Pancreas (tissue), 10 donors: ENCODE data around the gene MCRIP2. TPM values are rescaled to one million over a fixed set of nuclear protein-coding genes. Genes with fewer than 3 reads are reported as not detected.
A peak's percentile ranks its signal among the peaks of the same experiment; 100 is the strongest.
"Not testable (repeated sequence)": the region's sequence is repeated elsewhere in the genome, so short reads cannot be mapped to it uniquely, and the experiment has no call there.

Experiments used
- ATAC-seq, 4 donors: fragments of 200-7000 bp; cut with Tn5 transposase; one replicate each; pipeline versions ENCODE4 v1.8.0 to v1.9.1; 2020; ENCODE audit warnings: mild to moderate bottlenecking in 4 of 4, moderate library complexity in 4 of 4
- DNase-seq, 6 donors: peaks; one replicate each; pipeline ENCODE4 v3.0.0-alpha.2; 2020
- FAIRE-seq: peaks from 2 replicates; lab custom pipeline; 2012; peaks lifted over from hg19 to GRCh38; lab: Jason Lieb, UNC
- H3K27ac ChIP-seq, 4 donors: fragments of 200-600 bp; sonication (generic); 1 replicate in 3 of 4; 2 replicates in 1 of 4; pipeline versions ENCODE4 v1.5.0 to v1.8.0; 2020
- H3K27me3 ChIP-seq, 4 donors: fragments of 200-600 bp; one replicate each; pipeline ENCODE4 v1.8.0; 2021
- H3K36me3 ChIP-seq, 3 donors: fragments of 200-600 bp; sonication (generic) in 1 of 3; one replicate each; pipeline versions ENCODE4 v1.5.0 to v1.8.0; 2020 to 2021
- H3K4me1 ChIP-seq, 3 donors: fragments of 200-600 bp; one replicate each; pipeline ENCODE4 v1.8.0; 2021
- H3K4me3 ChIP-seq, 4 donors: fragments of 200-600 bp; sonication (generic) in 2 of 4; one replicate each; pipeline versions ENCODE4 v1.5.0 to v1.8.0; 2020 to 2021
- H3K9me3 ChIP-seq, 4 donors: fragments of 200-600 bp; one replicate each; pipeline ENCODE4 v1.8.0; 2021
- WGBS, 2 donors: extraction: QIAGEN DNeasy Blood & Tissue Kit; methylation state at CpG; one replicate each; pipeline ENCODE4 v1.1.7; 2013; 5-methylcytosine and 5-hydroxymethylcytosine counted together
- intact Hi-C, 3 donors: fragments of 100-400 bp; cut with DNase I; formaldehyde crosslinking; loops; one replicate each; pipeline versions ENCODE4 v1.11.1 to v1.14.2; 2022
- polyA plus RNA-seq, 2 donors: library from polyadenylated mRNA; stranded (reverse); fragments of 200-250 nt; gene quantifications; one replicate each; pipeline ENCODE4 v1.2.3, GENCODE V29; 2013
- total RNA-seq, 6 donors: library from RNA; stranded (reverse); fragmentation: NEBNext Ultra II Directional in 4 of 6; extraction: Animal tissue kit (Norgen Biotek cat#: 25700) in 4 of 6; gene quantifications; one replicate each; pipeline versions ENCODE4 v1.2.1 to v1.2.4, GENCODE V29; 2021 to 2023
- TF ChIP-seq, protein P1 (sequence below), 4 donors: fragments of 200-600 bp; sonication (generic) in 3 of 4; IDR thresholded peaks; one replicate each; pipeline versions ENCODE4 v1.5.0 to v1.8.0; 2021; ENCODE audit warnings: antibody characterized with exemption in 4 of 4
- donor health status: healthy with polysubstance abuse.
- donor health status: DM: no; HTN: no; CAD: no; lungs with moderate emphysema.
- donor health status: DM: no; HTN: no; CAD: no.
- donor health status: control.
- donor health status: control.
- donor health status: Bipolar disorder and iron deficiency.
- donor health status: DM: yes; HTN: yes; CAD: no.
- donor health status: DM: no; HTN: no; CAD: no.
- donor health status: DM: no; HTN: no; CAD: no.
- donor health status: DM: yes; HTN: yes; CAD: no.

The MCRIP2 gene
- total and polyA plus RNA-seq, 8 donors, result 19.0 to 89.3 (median 27.7) TPM

DNA sequence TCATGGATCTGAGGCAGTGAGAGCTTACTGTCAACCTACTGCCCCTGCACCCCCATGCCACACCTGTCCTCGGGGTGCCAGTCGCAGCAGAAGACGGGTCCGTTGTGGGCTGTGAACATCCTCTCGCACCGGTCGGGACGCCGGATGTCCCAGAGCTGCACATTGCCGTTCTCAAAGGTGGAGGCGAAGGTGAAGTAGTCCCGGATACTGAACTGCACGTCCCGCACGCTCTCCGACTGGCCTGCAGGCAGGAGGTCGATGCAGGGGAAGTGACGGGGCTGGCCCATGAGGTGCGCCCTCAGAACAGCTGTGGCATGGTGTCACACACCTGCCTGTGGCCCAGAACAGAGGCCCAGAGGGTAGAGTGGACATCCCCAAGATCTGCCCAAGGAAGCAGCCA lies 45.9 kb downstream of the MCRIP2 start:
- peaks cover 4 to 26% (median 21%) of the 10 kb centered on the region in 3 donors for H3K4me1 ChIP-seq
- H3K36me3 ChIP-seq, result peaks cover 0 to 5% (median 2%) of the 10 kb centered on the region in 3 donors
- no peaks in the 10 kb centered on the region for H3K27me3 ChIP-seq
- ATAC-seq (no peak), DNase-seq (no peak), FAIRE-seq (no peak)
- TF ChIP-seq, protein P1, sequence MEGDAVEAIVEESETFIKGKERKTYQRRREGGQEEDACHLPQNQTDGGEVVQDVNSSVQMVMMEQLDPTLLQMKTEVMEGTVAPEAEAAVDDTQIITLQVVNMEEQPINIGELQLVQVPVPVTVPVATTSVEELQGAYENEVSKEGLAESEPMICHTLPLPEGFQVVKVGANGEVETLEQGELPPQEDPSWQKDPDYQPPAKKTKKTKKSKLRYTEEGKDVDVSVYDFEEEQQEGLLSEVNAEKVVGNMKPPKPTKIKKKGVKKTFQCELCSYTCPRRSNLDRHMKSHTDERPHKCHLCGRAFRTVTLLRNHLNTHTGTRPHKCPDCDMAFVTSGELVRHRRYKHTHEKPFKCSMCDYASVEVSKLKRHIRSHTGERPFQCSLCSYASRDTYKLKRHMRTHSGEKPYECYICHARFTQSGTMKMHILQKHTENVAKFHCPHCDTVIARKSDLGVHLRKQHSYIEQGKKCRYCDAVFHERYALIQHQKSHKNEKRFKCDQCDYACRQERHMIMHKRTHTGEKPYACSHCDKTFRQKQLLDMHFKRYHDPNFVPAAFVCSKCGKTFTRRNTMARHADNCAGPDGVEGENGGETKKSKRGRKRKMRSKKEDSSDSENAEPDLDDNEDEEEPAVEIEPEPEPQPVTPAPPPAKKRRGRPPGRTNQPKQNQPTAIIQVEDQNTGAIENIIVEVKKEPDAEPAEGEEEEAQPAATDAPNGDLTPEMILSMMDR (IDR thresholded peaks at IDR 0.05), result no peak
- H3K9me3 ChIP-seq, result no peaks in the 10 kb centered on the region
- WGBS, 2 donors, result 90 to 95% methylated on average over 19 of the region's 19 CpGs
- intact Hi-C loops, result no loop called here
- H3K4me3 ChIP-seq, result no peak overlapping the region
- no peak overlapping the region for H3K27ac ChIP-seq

DNA sequence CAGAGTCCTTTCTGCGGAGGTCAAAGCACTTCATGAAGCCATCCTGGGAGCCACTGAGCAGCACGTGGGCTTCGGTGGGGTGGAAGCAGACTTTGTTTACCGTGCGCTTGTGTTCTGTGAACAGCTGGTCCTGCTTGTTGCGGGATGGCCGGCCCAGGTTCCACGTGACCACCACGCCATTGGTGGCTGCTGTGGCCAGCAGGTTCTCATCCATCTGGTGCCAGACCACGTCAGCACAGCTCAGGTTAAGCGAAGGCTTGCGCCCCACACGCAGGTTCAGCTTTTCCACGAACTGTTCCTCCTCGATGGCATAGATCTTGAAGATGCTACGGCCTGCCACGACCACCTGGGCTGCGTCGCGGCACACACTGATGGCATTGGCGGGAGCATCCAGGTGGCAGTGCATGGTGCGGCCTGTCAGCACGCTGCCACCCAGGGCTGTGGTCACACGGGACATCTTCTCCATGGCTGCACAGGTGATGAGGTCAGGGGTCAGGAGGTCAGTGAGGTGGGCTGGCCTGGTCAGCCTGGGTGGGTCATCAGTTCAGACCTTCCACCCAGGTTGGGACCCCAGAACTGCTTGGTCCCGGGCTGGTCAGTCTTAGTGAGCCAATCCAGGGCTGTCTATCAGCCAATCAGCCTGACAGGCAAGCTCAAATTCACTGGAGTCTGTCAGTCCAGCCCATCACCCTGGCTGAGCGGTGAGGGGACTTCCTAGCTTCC lies 47.7 kb downstream of the MCRIP2 start:
- WGBS, 2 donors, result 68 to 70% methylated on average over 26 of the region's 26 CpGs
- ATAC-seq, result no peak
- H3K4me1 ChIP-seq, result peaks cover 4 to 18% (median 17%) of the 10 kb centered on the region in 3 donors
- H3K9me3 ChIP-seq, result no peaks in the 10 kb centered on the region
- H3K4me3 ChIP-seq, result peak overlapping the region; percentile 56 to 95 (median 66)
- H3K27me3 ChIP-seq, result no peaks in the 10 kb centered on the region
- H3K27ac ChIP-seq, result peak overlapping the region in 2 of 4 donors; percentile 44 to 51
- H3K36me3 ChIP-seq, result no peaks in the 10 kb centered on the region
- intact Hi-C loops, result no loop called here
- TF ChIP-seq, protein P1 (IDR thresholded peaks at IDR 0.05), result no peak
- DNase-seq, result no peak
- no peak for FAIRE-seq

DNA sequence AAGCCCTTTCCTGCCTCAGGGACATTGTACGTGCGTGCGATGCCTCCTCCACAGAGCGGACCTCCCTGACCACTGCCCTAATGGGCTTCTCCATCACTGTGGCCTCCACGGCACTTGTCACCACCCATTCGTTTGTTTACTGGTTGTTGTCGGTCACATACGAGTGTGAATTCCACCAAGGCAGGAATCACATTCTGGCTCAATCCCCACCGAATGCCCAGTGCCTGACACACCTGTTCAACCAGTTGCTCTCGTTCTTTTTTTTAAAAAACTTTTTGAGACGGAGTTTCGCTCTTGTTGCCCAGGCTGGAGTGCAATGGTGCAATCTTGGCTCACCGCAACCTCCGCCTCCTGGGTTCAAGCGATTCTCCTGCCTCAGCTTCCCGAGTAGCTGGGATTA lies 49.6 kb downstream of the MCRIP2 start:
- H3K36me3 ChIP-seq, H3K4me3 ChIP-seq, H3K27ac ChIP-seq, intact Hi-C loops, DNase-seq, FAIRE-seq, ATAC-seq, H3K27me3 ChIP-seq, H3K9me3 ChIP-seq: not testable (repeated sequence)
- H3K4me1 ChIP-seq, result peaks cover 4 to 28% (median 15%) of the 10 kb centered on the region in 3 donors
- WGBS, 2 donors, result 63 to 68% methylated on average over 16 of the region's 16 CpGs

DNA sequence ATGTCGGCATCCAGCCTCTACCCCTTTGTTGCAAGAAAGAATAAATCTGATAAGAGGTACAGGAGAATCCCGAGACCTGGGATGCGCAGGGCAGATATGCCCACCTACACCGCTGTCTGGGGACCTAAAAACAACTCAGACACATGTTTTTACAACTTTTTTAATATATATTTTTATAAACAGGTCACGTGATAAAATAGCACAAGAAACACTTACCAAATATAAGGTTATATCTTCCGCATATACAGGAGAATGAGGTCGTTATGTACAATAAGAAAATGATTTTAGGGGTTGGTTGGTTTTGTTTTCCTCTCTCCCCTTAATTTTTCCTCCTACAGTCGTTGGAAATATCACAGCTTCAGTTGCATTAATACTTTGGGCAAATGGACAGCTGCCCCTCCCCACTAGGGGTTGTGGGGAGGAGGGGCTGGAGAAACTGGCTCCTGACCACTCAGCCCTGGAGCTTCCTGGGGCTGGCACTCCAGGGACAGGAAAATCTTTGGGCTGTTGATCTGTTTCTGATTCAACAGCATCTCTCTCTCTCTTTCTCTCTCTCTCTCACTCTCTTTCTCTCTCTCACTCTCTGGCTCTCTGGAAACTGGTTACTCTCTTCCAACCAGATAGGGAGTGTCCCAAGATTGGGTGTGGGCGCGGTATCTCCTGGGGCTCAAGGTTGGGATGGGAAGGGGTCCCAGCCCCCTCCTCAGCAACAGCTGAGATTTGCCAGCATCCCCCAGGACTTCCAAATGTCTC lies 50.9 kb downstream of the MCRIP2 start:
- Histone ChIP-seq H3K27ac (no peak overlapping the region), H3K9me3 (no peaks in the 10 kb centered on the region), H3K27me3 (peaks cover 0 to 9% (median 0%) of the 10 kb centered on the region in 4 donors), H3K36me3 (no peaks in the 10 kb centered on the region), H3K4me1 (peaks cover 4 to 28% (median 15%) of the 10 kb centered on the region in 3 donors), H3K4me3 (no peak overlapping the region)
- intact Hi-C loops, result no loop called here
- ATAC-seq (no peak), FAIRE-seq (no peak), DNase-seq (no peak)
- 49 to 59% methylated on average over 10 of the region's 10 CpGs for WGBS, 2 donors
- TF ChIP-seq, protein P1 (IDR thresholded peaks at IDR 0.05), result no peak

DNA sequence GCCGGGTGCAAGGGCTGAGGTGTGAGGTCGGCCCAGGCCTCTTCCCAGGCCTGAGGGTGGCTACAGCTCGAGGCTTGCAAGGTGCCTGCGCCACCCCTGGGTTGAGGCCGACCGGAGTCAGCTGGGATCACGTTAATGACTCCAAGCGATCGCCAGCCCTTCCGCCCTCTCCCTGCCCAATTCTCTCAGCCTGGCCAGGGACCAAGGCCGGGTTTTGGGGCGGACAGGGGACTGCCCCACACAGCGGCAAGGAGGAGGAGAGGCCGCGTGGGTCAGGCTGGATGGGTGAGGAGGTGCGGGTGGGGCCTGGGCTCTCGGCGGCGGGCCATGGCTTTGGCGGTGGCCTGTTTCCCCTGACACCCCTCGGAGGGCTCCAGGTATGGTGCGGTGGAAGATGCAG lies 51.7 kb downstream of the MCRIP2 start:
- intact Hi-C loops, result no loop called here
- no peak for FAIRE-seq
- H3K4me1 ChIP-seq, result peaks cover 4 to 28% (median 15%) of the 10 kb centered on the region in 3 donors
- no peak overlapping the region for H3K27ac ChIP-seq
- TF ChIP-seq, protein P1 (IDR thresholded peaks at IDR 0.05), result no peak
- peaks cover 0 to 9% (median 0%) of the 10 kb centered on the region in 4 donors for H3K27me3 ChIP-seq
- no peak for DNase-seq
- H3K9me3 ChIP-seq, result no peaks in the 10 kb centered on the region
- no peaks in the 10 kb centered on the region for H3K36me3 ChIP-seq
- WGBS, 2 donors, result 36 to 52% methylated on average over 21 to 22 of the region's 22 CpGs
- no peak for ATAC-seq
- H3K4me3 ChIP-seq, result no peak overlapping the region
